ENCODE results near the gene CLOCK. TPM values are rescaled to one million over a fixed set of nuclear protein-coding genes. Genes with fewer than 3 reads are reported as not detected.

CLOCK gene
- total RNA-seq, 4 donors from 2014 or later: 20.9 to 49.4 (median 26.6) TPM

- no peak for TF ChIP-seq CTCF (IDR thresholded peaks at IDR 0.05; ENCODE audit: low read depth)
These were observed 165.2 kb downstream of the CLOCK start for GRCh38 chr4:55381502-55381901.

- no peak for TF ChIP-seq CTCF (IDR thresholded peaks at IDR 0.05; ENCODE audit: low read depth)
These were observed 166.1 kb downstream of the CLOCK start for GRCh38 chr4:55380576-55380975.

- TF ChIP-seq CTCF (IDR thresholded peaks at IDR 0.05; ENCODE audit: low read depth): no peak
These were observed 167.9 kb downstream of the CLOCK start for GRCh38 chr4:55378617-55379467.

Small RNA genes within 50 kb of the gene (small RNA-seq; reads per million reads assigned to genes)
- gene RF00019: 0.49 reads per million

Other genes with a start within 250 kb of the CLOCK start
- gene SRD5A3, start 200.7 kb downstream of the CLOCK start, total RNA-seq: 10 to 100 TPM; 11.0 to 18.7 (median 15.5) TPM
- 100 to 1,000 TPM; 175 to 283 (median 200) TPM for gene TMEM165, start 151.0 kb downstream of the CLOCK start, total RNA-seq
- not detected for gene PDCL2, start 45.3 kb upstream of the CLOCK start, total RNA-seq
- not detected for gene NMU, start 89.4 kb upstream of the CLOCK start, total RNA-seq

All from subcutaneous adipose tissue (tissue), 4 donors.